Measurements from ENCODE around the gene PTPRD. TPM values are rescaled to one million over a fixed set of nuclear protein-coding genes. Genes with fewer than 3 reads are reported as not detected.

The PTPRD gene
- total RNA-seq, 2 donors from 2014 or later: 97.4 to 101 TPM

GRCh38 chr9:10232352-10232930, 380.4 kb downstream of the PTPRD start:
- Mint-ChIP-seq H3K4me1 (peaks cover 7% of the 10 kb centered on the region), H3K9me3 (no peaks in the 10 kb centered on the region), H3K27ac (no peak overlapping the region), H3K4me3 (no peak overlapping the region), H3K36me3 (ENCODE audit: low read depth) (no peaks in the 10 kb centered on the region), H3K27me3 (ENCODE audit: insufficient read depth) (no peaks in the 10 kb centered on the region)
- no peaks in the 10 kb centered on the region for H3K27me3 ChIP-seq (ENCODE audit: control insufficient read depth, insufficient read depth, low read length, poor library complexity, severe bottlenecking)
- H3K36me3 ChIP-seq (ENCODE audit: control insufficient read depth, insufficient read depth, low read length): no peaks in the 10 kb centered on the region
- no peak overlapping the region for H3K27ac ChIP-seq (ENCODE audit: low read depth, low read length)
- no peak for DNase-seq
- WGBS, 2 experiments (ENCODE audit: insufficient coverage in 1 of 2, insufficient read length in 1 of 2): 33 to 68% methylated on average over 1 to 3 of the region's 3 CpGs
- no peak overlapping the region for H3K9ac ChIP-seq (ENCODE audit: extremely low read depth, low read length, poor library complexity, severe bottlenecking)
- H3K4me3 ChIP-seq (ENCODE audit: low read length): no peak overlapping the region
- no peaks in the 10 kb centered on the region for H3K9me3 ChIP-seq (ENCODE audit: control insufficient read depth, low read length)
- peak; percentile 46 for TF ChIP-seq CTCF (conservative IDR thresholded peaks at IDR 0.05)
- no peaks in the 10 kb centered on the region for H3K4me1 ChIP-seq (ENCODE audit: control insufficient read depth, insufficient read depth, low read length)

GRCh38 chr9:10230512-10230911, 382.3 kb downstream of the PTPRD start:
- WGBS, 2 experiments (ENCODE audit: insufficient coverage in 1 of 2, insufficient read length in 1 of 2): 80 to 100% methylated on average over 1 to 2 of the region's 2 CpGs
- Mint-ChIP-seq H3K4me3 (no peak overlapping the region), H3K9me3 (no peaks in the 10 kb centered on the region), H3K27me3 (ENCODE audit: insufficient read depth) (no peaks in the 10 kb centered on the region), H3K27ac (no peak overlapping the region), H3K4me1 (peaks cover 7% of the 10 kb centered on the region), H3K36me3 (ENCODE audit: low read depth) (no peaks in the 10 kb centered on the region)
- H3K4me3 ChIP-seq (ENCODE audit: low read length): no peak overlapping the region
- no peaks in the 10 kb centered on the region for H3K9me3 ChIP-seq (ENCODE audit: control insufficient read depth, low read length)
- no peak for TF ChIP-seq CTCF (conservative IDR thresholded peaks at IDR 0.05)
- no peaks in the 10 kb centered on the region for H3K27me3 ChIP-seq (ENCODE audit: control insufficient read depth, insufficient read depth, low read length, poor library complexity, severe bottlenecking)
- H3K36me3 ChIP-seq (ENCODE audit: control insufficient read depth, insufficient read depth, low read length): no peaks in the 10 kb centered on the region
- no peak overlapping the region for H3K27ac ChIP-seq (ENCODE audit: low read depth, low read length)
- no peaks in the 10 kb centered on the region for H3K4me1 ChIP-seq (ENCODE audit: control insufficient read depth, insufficient read depth, low read length)
- H3K9ac ChIP-seq (ENCODE audit: extremely low read depth, low read length, poor library complexity, severe bottlenecking): no peak overlapping the region
- no peak for DNase-seq

GRCh38 chr9:10228082-10228481, 384.7 kb downstream of the PTPRD start:
- H3K9me3 Mint-ChIP-seq: no peaks in the 10 kb centered on the region
- H3K27me3 Mint-ChIP-seq (ENCODE audit: insufficient read depth): no peaks in the 10 kb centered on the region
- H3K4me3 Mint-ChIP-seq: no peak overlapping the region
- Histone ChIP-seq H3K27ac (ENCODE audit: low read depth, low read length) (no peak overlapping the region), H3K27me3 (ENCODE audit: control insufficient read depth, insufficient read depth, low read length, poor library complexity, severe bottlenecking) (no peaks in the 10 kb centered on the region), H3K4me3 (ENCODE audit: low read length) (no peak overlapping the region), H3K4me1 (ENCODE audit: control insufficient read depth, insufficient read depth, low read length) (no peaks in the 10 kb centered on the region), H3K36me3 (ENCODE audit: control insufficient read depth, insufficient read depth, low read length) (no peaks in the 10 kb centered on the region), H3K9ac (ENCODE audit: extremely low read depth, low read length, poor library complexity, severe bottlenecking) (no peak overlapping the region), H3K9me3 (ENCODE audit: control insufficient read depth, low read length) (no peaks in the 10 kb centered on the region)
- peaks cover 6% of the 10 kb centered on the region for H3K4me1 Mint-ChIP-seq
- H3K36me3 Mint-ChIP-seq (ENCODE audit: low read depth): no peaks in the 10 kb centered on the region
- 90% methylated on average over 1 of the region's 1 CpG; no CpG with 5 or more reads in 1 of the 2 experiments for WGBS, 2 experiments (ENCODE audit: insufficient coverage in 1 of 2, insufficient read length in 1 of 2)
- no peak for DNase-seq
- TF ChIP-seq CTCF (conservative IDR thresholded peaks at IDR 0.05): no peak
- H3K27ac Mint-ChIP-seq: no peak overlapping the region

Measured in endodermal cell (in vitro differentiated cells).